T-helper 2 cell treated with Interferon-gamma antibody and Interleukin-4, amounts not matched to agents 100 ng/mL and 5 ng/mL, for 36 hours (primary cell): ENCODE results near the gene ENO1. TPM values are rescaled to one million over a fixed set of nuclear protein-coding genes. Genes with fewer than 3 reads are reported as not detected.
"Not testable (repeated sequence)": the region's sequence is repeated elsewhere in the genome, so short reads cannot be mapped to it uniquely, and the experiment has no call there.

ENCODE experiments used
- intact Hi-C: fragments of 100-400 bp; cut with micrococcal nuclease; formaldehyde crosslinking; loops from one replicate; pipeline ENCODE4 v1.15.1; 2023
- total RNA-seq: library from RNA; stranded (reverse); gene quantifications from 2 replicates; pipeline ENCODE4 v1.2.3, GENCODE V29; 2022

Gene ENO1
- total RNA-seq, 1 donor from 2014 or later = 3,101 TPM

DNA sequence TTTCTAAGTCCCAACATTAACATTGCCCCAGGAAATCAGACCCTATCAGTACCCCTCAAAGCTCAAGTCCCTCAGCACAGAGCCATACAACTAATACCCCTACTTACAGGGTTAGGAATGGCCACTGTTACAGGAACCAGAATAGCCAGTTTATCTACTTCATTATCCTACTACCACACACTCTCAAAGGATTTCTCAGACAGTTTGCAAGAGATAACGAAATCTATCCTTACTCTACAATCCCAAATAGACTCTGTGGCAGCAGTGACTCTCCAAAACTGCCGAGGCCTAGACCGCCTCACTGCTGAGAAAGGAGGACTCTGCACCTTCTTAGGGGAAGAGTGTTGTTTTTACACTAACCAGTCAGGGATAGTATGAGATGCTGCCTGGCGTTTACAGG, 19.0 kb upstream of the ENO1 start:
- intact Hi-C loops = not testable (repeated sequence)

- intact Hi-C loops = not testable (repeated sequence)
Measured at GRCh38 chr1:8896775-8897174, 18.3 kb upstream of the ENO1 start.

DNA sequence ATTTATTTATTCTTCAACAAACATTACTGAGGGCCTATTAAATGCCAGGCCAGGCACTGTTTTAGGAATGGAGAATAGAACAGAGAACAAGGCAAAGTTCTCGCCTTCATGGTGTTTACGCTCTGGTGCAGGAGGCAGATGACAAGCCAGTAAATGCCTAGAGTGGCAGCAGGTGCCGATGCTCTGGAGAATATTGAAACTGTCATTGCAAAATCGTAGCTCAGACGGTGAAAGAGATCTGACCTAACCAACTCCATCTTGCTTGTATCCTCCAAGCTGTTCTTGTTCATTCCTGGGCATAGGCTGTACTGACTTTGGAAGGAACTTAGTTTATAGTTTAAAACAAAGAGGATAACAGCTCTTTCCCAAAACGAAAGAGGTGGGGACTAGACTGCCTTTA, 13.5 kb upstream of the ENO1 start:
- intact Hi-C loops = no loop called here

DNA sequence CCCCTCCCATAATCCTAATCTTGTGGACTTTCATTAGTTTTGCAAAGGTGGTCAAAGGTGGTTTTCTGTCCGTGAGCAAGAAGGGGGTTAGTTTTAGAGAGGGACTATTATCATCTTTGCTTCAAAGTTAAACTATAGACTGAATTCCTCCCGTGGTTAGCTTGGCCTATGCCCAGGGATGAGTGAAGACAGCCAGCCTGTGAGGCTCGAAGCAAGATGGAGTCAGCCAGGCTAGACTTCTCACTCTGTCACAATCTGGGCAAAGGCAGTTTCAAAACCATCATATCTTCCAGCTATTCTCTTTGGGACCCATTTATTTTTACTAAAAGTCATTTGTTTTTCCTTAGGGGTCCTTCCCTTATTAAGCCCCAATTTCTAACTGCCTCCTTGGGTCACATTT, 12.9 kb upstream of the ENO1 start:
- intact Hi-C loops = no loop called here

- intact Hi-C loops = no loop called here
Measured at GRCh38 chr1:8889925-8890785, 11.7 kb upstream of the ENO1 start.

- intact Hi-C loops = no loop called here
Measured at GRCh38 chr1:8889103-8889846, 10.8 kb upstream of the ENO1 start.

DNA sequence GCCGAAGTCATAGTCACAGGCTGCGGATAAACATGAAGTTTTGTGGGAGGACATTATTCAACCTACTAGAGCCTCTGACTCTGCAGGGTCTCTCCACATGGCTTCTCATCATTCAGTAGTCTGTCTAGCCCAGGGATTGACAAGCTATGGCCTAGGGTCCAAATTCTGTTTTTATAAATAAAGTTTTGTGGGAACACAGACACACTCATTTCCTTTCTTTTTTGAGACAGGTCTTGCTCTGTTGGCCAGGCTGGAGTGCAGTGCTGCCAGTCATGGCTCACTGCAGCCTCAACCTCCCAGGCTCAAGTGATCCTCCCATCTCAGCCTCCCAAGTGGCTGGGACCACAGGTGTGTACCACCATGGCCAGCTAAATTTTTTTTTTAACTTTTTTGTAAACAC, 8.1 kb upstream of the ENO1 start:
- intact Hi-C loops = no loop called here

DNA sequence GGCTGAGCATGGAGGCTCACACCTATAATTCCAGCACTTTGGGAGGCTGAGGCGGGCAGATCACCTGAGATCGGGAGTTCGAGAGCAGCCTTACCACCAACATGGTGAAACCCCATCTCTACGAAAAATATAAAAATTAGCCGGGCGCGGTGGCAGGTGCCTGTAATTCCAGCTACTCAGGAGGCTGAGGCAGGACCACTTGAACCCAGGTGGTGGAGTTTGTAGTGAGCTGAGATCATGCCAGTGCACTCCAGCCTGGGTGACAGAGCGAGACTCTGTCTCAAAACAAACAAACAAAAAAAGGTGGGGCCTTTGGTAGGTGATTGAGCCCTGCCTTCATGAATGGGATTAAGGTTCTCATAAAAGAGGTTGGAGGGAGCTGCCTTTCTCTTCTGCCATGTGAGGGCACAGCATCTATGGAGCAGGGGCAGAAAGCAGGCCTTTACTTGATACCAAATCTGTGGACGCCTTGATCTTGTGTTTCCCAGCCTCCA, 7.6 kb upstream of the ENO1 start:
- intact Hi-C loops = not testable (repeated sequence)

DNA sequence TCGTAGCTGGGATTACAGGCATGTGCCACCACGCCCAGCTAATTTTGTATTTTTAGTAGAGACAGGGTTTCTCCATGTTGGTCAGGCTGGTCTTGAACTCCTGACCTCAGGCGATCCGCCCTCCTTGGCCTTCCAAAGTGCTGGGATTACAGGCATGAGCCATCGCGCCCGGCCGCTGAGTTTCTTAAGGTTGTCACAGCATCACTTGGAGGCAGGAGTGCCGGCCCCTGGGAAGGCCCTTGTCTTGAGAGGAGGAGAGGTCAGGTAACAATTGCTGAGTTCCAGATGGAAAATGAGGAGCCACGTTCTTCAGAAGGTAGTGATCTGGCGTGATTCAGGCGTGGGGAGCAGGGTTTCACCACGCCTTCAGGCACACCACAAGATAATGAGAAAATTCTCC, 5.6 kb upstream of the ENO1 start:
- intact Hi-C loops = not testable (repeated sequence)

GRCh38 chr1:8883491-8883890, 5.0 kb upstream of the ENO1 start:
- intact Hi-C loops = no loop called here

DNA sequence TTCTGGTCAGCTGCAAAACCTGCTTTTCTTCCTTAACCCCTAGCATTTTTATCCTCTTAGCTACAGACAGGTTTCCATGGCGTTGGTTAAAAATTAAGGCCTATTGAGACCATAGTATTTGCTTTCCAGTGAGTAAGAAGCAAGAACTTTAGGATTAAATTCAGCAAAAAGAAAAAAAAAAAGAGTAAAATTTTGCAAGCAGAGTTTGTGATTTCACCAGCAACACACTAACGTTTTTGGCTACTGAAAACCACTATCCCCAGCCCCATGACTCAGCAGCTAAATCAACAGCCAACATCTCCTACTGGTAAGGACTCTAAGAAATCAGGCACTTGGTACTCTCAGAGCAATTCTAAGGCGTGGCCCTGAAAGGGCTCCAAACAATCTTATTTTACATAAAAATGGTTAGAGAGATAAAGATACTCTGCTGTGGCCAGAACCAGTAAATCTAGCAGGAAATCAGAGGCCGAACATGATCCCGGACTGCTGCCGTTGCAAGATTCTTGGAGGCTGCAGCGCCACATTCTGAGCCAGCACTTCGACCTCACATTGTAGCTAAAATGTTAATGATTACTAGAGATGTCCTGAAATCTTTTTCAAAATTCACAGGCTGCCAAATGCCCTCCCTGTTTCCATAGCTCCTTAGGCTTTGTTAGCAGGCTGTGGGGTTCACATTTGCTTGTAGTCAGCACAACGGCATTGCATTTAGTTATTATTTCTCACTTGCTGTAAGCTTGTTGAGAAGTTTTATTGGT, 1.6 kb upstream of the ENO1 start:
- intact Hi-C loops = loop anchor here (1.0 to 5.0 kb wide), 3 partner anchors 20 to 178 kb away; no protein-coding TSS in a partner anchor

DNA sequence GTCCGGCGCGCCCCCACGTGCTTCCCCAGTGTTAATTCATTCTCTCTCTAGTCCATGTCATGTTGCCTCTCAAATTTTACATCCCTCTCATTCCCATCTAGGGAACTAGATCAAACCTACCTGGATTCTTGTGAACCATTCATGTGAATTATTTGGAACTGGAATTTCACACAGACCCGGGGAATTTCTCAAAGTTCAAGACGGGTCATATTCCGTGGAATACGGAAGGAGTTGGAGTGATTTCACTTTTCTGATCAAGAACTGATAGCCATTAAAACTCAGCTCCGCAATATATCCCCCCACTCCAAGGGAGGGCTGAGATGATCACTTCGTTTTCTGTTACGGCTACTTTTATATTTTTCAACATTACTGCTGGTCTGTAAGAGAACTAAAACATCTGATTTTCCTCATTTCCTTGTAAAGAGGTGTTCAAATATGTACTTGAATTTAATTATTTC, 1.0 kb upstream of the ENO1 start:
- intact Hi-C loops = loop anchor here (5.0 kb wide), 2 partner anchors 38 to 177 kb away; no protein-coding TSS in a partner anchor

- intact Hi-C loops = loop anchor here (1.0 to 5.0 kb wide), 3 partner anchors 38 to 177 kb away; partner anchors contain the start of gene RERE
Measured at GRCh38 chr1:8878698-8879463, 395 bp upstream of the ENO1 start.

- intact Hi-C loops = loop anchor here (2.0 to 5.0 kb wide), 3 partner anchors 17 to 174 kb away; no protein-coding TSS in a partner anchor
Measured at GRCh38 chr1:8876087-8876486, 2.4 kb downstream of the ENO1 start.

DNA sequence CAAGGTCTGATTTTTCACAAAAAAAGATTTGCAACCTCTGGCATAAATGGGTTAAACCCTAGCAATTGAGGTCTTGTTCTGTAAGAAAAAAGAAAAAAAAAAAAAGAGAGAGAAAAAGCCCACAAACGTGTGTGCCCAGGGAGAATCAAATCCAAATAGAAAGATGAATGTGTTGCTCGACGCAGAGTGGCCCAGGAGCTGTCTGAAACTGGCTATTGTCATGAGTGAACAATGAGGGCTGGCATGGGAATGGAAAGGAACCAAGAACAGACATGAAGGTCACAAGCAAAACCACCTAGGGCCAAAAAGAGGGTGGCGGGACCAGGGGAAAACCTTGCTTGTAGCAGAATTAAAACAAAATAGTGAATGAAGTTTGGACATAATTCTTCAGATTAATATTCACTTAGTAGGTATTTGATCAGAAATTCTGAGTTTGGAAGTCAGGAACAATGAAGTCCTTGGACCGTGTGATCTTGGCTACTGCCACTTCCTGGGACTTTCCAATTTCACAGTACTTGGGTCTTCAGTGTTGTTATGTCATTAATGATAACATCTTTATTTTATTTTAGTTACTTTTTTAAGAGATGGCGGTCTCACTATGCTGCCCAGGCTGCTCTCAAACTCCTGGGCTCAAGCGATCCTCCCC, 3.1 kb downstream of the ENO1 start:
- intact Hi-C loops = loop anchor here (5.0 kb wide), 2 partner anchors 42 to 173 kb away; no protein-coding TSS in a partner anchor

DNA sequence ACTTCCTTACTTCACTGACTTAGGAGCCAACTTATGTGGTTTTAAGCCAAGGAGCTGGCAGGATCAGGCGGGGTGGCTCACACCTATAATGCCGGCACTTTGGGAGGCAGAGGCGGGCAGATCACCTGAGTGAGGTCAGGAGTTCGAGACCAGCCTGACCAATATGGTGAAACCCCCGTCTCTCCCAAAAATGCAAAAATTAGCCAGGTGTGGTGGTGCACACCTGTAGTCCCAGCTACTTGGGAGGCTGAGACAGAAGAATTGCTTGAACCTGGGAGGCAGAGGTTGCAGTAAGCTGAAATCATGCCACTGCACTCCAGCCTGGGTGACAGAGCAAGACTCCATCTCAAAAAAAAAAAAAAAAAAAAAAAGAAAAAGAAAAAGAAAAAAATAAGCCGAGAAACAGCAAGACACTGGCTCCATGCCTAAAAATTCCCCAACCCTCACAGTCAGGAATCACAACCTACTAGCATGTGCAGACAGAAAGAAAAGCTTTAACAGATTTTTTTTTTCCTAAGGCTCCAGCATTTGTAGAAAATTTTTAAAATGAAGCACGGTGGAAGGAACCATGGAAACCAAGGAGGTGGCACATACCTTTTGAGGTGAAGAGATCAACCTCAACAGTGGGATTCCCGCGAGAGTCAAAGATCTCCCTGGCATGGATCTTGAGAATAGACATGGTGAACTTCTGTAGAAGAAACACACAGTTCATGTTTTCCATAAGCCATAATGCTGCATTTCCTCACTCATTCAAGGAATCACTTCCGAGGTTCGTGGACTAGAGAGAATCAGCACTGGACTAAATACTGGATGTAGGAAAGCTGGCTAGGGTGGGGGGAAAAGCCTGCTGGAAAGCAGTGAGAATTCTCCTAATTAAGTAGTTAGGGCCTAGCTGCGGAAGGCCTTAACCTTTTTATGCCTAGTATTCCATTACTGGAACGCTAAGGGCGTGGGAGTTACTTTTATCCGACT, 4.0 kb downstream of the ENO1 start:
- intact Hi-C loops = loop anchor here (5.0 kb wide), 2 partner anchors 43 to 172 kb away; no protein-coding TSS in a partner anchor

- intact Hi-C loops = no loop called here
Measured at GRCh38 chr1:8873506-8874229, 4.8 kb downstream of the ENO1 start.

DNA sequence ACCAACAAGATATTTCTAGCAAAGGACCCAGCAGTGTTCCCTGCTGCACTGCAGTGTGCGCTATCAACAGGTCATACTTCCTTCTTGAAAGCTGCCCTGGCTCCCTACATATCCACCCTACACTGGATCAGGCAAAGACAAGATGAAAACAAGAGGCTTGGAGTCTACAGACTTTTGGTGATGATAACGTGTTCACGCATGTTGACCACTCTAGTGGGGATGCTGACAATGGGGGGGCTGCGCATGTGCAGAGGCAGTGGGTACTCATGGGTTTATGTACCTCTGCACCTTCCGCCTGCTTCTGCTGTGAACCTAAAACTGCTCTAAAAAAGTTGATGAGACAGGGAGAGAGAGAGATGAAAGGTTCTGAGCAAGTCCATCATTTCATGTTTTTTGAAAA, 5.5 kb downstream of the ENO1 start:
- intact Hi-C loops = no loop called here
